ENCODE data around the gene ARSD. TPM values are rescaled to one million over a fixed set of nuclear protein-coding genes. Genes with fewer than 3 reads are reported as not detected.

Gene ARSD
- total RNA-seq, 4 donors from 2014 or later, result 39.1 to 66.3 (median 53.0) TPM

- Histone ChIP-seq H3K36me3 (no peaks in the 10 kb centered on the region), H3K27me3 (no peaks in the 10 kb centered on the region), H3K9me3 (no peaks in the 10 kb centered on the region), H3K4me3 (replicated peaks in 1 of 3) (no peak overlapping the region), H3K4me1 (no peaks in the 10 kb centered on the region), H3K27ac (no peak overlapping the region)
- WGBS, 2 donors, result 72 to 80% methylated on average over 2 of the region's 2 CpGs
- no peak for DNase-seq
- TF ChIP-seq CTCF (IDR thresholded peaks at IDR 0.05), result no peak
- no peak for TF ChIP-seq POLR2A (IDR thresholded peaks at IDR 0.05)
- intact Hi-C loops (cut with DNase I), result no loop called here
Observed at GRCh38 chrX:2878563-2878962, 50.6 kb downstream of the ARSD start.

GRCh38 chrX:2875798-2876399 lies 53.2 kb downstream of the ARSD start:
- 76 to 88% methylated on average over 6 of the region's 6 CpGs for WGBS, 2 donors
- H3K4me3 ChIP-seq (replicated peaks in 1 of 3), result no peak overlapping the region
- intact Hi-C loops (cut with DNase I), result no loop called here
- no peaks in the 10 kb centered on the region for H3K4me1 ChIP-seq
- H3K27me3 ChIP-seq, result no peaks in the 10 kb centered on the region
- no peak overlapping the region for H3K27ac ChIP-seq
- no peaks in the 10 kb centered on the region for H3K36me3 ChIP-seq
- no peaks in the 10 kb centered on the region for H3K9me3 ChIP-seq
- TF ChIP-seq POLR2A (IDR thresholded peaks at IDR 0.05) (no peak), CTCF (IDR thresholded peaks at IDR 0.05) (peak in 1 of 6 experiments; percentile 17)
- no peak for DNase-seq

- Histone ChIP-seq H3K27ac (no peak overlapping the region), H3K9me3 (no peaks in the 10 kb centered on the region), H3K4me1 (no peaks in the 10 kb centered on the region), H3K36me3 (no peaks in the 10 kb centered on the region), H3K4me3 (replicated peaks in 1 of 3) (no peak overlapping the region), H3K27me3 (no peaks in the 10 kb centered on the region)
- no peak for DNase-seq
- intact Hi-C loops (cut with DNase I), result no loop called here
- 96 to 100% methylated on average over 3 of the region's 3 CpGs for WGBS, 2 donors
- TF ChIP-seq POLR2A (IDR thresholded peaks at IDR 0.05) (no peak), CTCF (IDR thresholded peaks at IDR 0.05) (no peak)
Observed at GRCh38 chrX:2875136-2875481, 54.0 kb downstream of the ARSD start.

GRCh38 chrX:2874222-2875135 lies 54.7 kb downstream of the ARSD start:
- TF ChIP-seq CTCF (IDR thresholded peaks at IDR 0.05), result no peak
- TF ChIP-seq POLR2A (IDR thresholded peaks at IDR 0.05), result no peak
- no peak for DNase-seq
- Histone ChIP-seq H3K4me1 (no peaks in the 10 kb centered on the region), H3K27ac (no peak overlapping the region), H3K36me3 (no peaks in the 10 kb centered on the region), H3K4me3 (replicated peaks in 1 of 3) (no peak overlapping the region), H3K27me3 (no peaks in the 10 kb centered on the region), H3K9me3 (no peaks in the 10 kb centered on the region)
- WGBS, 2 donors, result 90 to 93% methylated on average over 4 to 5 of the region's 5 CpGs
- intact Hi-C loops (cut with DNase I), result no loop called here

GRCh38 chrX:2872671-2873277 lies 56.4 kb downstream of the ARSD start:
- H3K27ac ChIP-seq, result no peak overlapping the region
- 95 to 96% methylated on average over 7 of the region's 7 CpGs for WGBS, 2 donors
- DNase-seq, result no peak
- no peaks in the 10 kb centered on the region for H3K9me3 ChIP-seq
- TF ChIP-seq POLR2A (IDR thresholded peaks at IDR 0.05) (no peak), CTCF (IDR thresholded peaks at IDR 0.05) (no peak)
- H3K36me3 ChIP-seq, result no peaks in the 10 kb centered on the region
- no peak overlapping the region for H3K4me3 ChIP-seq (replicated peaks in 1 of 3)
- H3K4me1 ChIP-seq, result no peaks in the 10 kb centered on the region
- H3K27me3 ChIP-seq, result no peaks in the 10 kb centered on the region
- intact Hi-C loops (cut with DNase I), result no loop called here
